Measurements from ENCODE around the gene SIGMAR1. TPM values are rescaled to one million over a fixed set of nuclear protein-coding genes. Genes with fewer than 3 reads are reported as not detected.
A peak's percentile ranks its signal among the peaks of the same experiment; 100 is the strongest.

Gene SIGMAR1
- polyA plus RNA-seq (ENCODE audit: insufficient read length in 12 of 12), result 10 to 100 TPM in 11 of 12 donors, not detected in 1; 37.0 to 60.3 (median 45.3) TPM
- long read RNA-seq, donor 1, transcript SIGMAR1-201 (4 exons, 1,656 nt), result major isoform, 29 of 36 reads
- long read RNA-seq, donor 1, transcript SIGMAR1-203 (3 exons, 1,743 nt), result minor isoform, 5 of 36 reads
- long read RNA-seq, donor 1, partial matches to known transcripts, result 0 of 36 reads
- long read RNA-seq, donor 1, other reads (novel, unspliced or antisense), result 0 of 36 reads
- long read RNA-seq, donor 2, transcript SIGMAR1-201 (4 exons, 1,656 nt), result major isoform, 15 of 17 reads
- long read RNA-seq, donor 2, partial matches to known transcripts, result 0 of 17 reads
- long read RNA-seq, donor 2, other reads (novel, unspliced or antisense), result 0 of 17 reads
- long read RNA-seq, donor 3, transcript SIGMAR1-201 (4 exons, 1,656 nt), result major isoform, 9 of 12 reads
- long read RNA-seq, donor 3, partial matches to known transcripts, result 0 of 12 reads
- long read RNA-seq, donor 3, other reads (novel, unspliced or antisense), result 0 of 12 reads
- long read RNA-seq, donor 4, transcript SIGMAR1-201 (4 exons, 1,656 nt), result major isoform, 10 of 11 reads
- long read RNA-seq, donor 4, partial matches to known transcripts, result 0 of 11 reads
- long read RNA-seq, donor 4, other reads (novel, unspliced or antisense), result 0 of 11 reads
- long read RNA-seq, donor 5, result 0 reads
- long read RNA-seq, donor 6, transcript SIGMAR1-201 (4 exons, 1,656 nt), result major isoform, 12 of 12 reads
- long read RNA-seq, donor 6, partial matches to known transcripts, result 0 of 12 reads
- long read RNA-seq, donor 6, other reads (novel, unspliced or antisense), result 0 of 12 reads
- long read RNA-seq, donor 7, transcript SIGMAR1-201 (4 exons, 1,656 nt), result major isoform, 15 of 16 reads
- long read RNA-seq, donor 7, partial matches to known transcripts, result 0 of 16 reads
- long read RNA-seq, donor 7, other reads (novel, unspliced or antisense), result 0 of 16 reads
- long read RNA-seq, donor 8, transcript SIGMAR1-201 (4 exons, 1,656 nt), result major isoform, 33 of 35 reads
- long read RNA-seq, donor 8, partial matches to known transcripts, result 0 of 35 reads
- long read RNA-seq, donor 8, other reads (novel, unspliced or antisense), result 0 of 35 reads
- long read RNA-seq, donor 9, transcript SIGMAR1-201 (4 exons, 1,656 nt), result major isoform, 12 of 18 reads
- long read RNA-seq, donor 9, partial matches to known transcripts, result 0 of 18 reads
- long read RNA-seq, donor 9, other reads (novel, unspliced or antisense), result 0 of 18 reads
- long read RNA-seq, donor 10, transcript SIGMAR1-201 (4 exons, 1,656 nt), result major isoform, 23 of 32 reads
- long read RNA-seq, donor 10, partial matches to known transcripts, result 5 of 32 reads
- long read RNA-seq, donor 10, other reads (novel, unspliced or antisense), result 0 of 32 reads
- long read RNA-seq, donor 11, transcript SIGMAR1-201 (4 exons, 1,656 nt), result major isoform, 19 of 21 reads
- long read RNA-seq, donor 11, partial matches to known transcripts, result 0 of 21 reads
- long read RNA-seq, donor 11, other reads (novel, unspliced or antisense), result 0 of 21 reads

DNA sequence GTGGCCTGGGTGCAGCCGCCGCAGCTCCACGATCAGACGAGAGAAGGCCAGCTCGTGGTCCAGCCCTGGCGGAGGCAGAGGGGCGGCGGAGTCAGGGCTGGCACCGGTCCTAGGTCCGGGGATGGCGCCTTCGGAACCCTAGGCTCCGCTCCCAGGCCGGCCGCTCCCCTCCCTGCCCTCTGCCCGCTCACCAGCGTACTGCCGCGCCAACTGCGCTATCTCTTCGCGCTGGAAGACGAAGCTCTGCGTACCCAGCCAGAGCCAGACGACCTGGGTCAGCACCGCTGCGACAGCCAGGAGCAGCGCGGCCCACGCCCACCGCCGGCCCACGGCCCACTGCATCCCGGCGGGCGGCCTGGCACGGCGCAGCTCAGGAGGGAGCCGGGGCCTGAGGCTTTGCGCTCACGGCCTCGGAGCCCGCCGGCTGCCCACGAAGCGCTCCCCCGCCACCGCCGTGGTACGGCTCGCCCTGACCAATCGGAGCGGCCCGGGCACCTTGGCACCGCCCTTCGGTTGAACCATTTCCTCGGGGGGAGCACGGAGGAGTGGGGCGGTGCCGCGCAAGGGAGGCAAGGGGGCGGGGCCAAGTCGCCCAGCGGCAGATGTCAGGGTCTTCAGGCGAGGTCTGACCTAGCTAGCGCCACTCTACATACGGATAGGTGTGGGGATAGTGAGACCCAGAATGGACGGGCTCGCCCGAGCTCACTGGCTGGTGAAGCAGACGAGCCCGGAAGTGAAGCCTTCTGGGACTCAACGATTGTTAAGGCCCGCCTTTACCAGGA is at the start of gene SIGMAR1:
TSS of gene SIGMAR1 (minus strand) at position 432 of the 782 bp plus-strand sequence. CDS start at position 342, 90 bp downstream.
- DNase-seq, result peak; percentile 91

DNA sequence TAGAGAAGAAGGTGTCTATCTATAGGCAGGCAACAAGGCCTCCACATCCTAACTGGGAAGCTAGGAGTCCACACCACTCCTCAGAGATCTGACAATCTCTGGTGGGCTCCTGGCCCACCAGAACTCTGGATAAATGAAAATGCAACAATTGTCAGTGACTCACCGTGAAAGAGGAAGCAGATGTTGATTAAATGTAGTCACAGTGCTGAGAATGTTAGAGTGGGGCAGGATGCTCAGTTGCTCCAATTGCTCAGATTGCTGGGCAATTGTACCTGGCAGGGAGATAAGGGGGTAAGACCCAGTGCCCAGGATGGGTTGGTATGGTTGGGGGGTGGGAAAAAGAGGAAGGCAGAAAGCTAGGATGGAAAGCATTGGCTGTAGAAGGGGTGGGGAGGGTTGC is 49.1 kb upstream of the SIGMAR1 start:
- DNase-seq, result no peak

DNA sequence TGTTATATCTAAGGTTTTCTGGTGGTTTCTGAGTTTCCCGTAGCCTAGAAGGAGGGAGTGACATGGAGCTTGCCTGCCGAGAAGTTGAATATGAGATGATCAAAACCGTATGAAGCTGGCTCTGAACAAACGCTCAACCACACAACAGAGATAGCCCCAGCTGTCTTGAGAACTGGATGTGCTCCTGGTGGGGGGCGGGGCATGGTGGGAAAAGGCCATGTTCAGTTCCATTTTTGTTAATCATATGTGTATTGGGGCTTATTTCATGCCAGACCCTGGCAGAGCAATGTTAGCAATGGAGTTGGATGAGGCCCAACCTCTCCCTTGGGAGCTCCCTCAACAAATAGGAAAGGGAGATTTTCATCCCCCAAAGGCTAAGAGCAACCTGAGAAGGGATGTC is 48.6 kb upstream of the SIGMAR1 start:
- no peak for DNase-seq

DNA sequence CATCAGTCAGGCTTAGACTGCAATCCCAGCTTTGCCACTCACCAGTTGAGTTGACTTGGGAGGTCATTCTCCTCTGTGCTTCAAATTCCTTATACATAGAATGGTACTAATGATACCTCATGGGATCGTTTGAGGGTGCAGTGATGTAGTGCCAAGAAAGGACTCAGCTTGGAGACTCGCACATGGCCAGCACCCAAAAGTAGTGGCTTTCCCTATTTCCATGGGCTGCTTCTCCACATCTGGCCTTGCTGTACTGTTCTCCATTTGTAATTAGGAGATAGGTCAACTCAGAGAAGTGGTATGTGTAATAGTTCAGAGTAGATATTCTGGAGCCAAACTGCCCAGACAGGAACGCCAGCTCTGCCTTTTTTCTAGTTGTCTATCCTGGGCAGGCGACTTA is 48.0 kb upstream of the SIGMAR1 start:
- no peak for DNase-seq

DNA sequence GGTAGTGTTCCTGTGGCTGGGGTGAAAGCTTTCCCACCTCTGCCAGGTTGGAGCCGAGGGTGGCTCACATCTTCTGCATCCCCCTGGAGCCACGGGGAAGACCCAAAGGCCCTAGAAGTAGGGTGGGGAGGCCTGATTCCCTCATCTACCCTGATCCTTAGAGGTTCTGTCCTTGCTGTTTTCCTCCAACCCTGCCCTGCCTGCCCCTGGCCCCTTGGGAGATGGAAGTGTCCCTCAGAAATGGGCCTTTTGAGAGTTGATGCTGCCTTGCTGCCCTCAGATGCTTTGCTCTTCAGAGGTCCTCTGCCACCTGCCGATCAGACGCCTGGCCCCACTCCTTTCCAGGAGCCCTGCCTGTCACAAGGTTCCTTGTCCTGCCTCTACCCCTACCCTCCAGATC is 47.2 kb upstream of the SIGMAR1 start:
- DNase-seq, result no peak

DNA sequence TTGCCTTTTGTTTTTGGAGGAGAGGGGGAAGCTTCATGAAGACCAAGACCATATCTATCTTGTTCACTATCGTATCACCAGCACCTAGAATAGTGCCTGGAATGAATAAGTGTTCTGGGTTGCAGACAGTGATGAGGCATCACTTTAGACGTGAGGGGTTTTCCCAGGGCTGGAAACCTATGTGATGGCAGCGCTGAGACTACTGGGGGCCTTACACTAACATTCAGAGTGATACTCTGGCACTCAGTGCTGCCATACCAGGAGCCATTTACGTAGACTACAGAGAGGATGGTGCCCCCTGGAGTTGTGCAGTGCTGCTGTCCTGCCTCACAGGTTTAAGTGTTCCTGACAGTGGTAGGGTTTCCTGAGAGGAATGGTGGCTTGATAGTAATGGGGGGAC is 46.6 kb upstream of the SIGMAR1 start:
- no peak for DNase-seq

DNA sequence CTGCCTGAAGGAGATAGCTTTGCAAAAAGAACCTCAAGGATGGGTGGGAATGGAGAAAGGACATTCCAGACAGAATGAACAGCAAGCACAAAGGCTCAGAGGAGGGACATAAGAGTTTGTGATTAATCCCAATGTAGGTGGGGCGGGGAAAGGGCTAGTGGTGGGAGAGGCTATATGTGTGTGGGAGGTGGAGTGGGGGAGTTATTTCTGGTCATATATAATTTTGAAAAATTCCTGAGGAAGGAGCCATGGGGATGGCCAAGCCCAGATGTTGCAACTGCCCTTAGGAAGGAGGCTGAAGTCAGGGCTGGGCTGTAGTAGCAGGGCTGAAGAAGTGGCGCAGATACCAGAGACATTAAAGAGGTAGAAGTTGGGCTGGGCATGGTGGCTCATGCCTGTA is 38.3 kb upstream of the SIGMAR1 start:
- no peak for DNase-seq

DNA sequence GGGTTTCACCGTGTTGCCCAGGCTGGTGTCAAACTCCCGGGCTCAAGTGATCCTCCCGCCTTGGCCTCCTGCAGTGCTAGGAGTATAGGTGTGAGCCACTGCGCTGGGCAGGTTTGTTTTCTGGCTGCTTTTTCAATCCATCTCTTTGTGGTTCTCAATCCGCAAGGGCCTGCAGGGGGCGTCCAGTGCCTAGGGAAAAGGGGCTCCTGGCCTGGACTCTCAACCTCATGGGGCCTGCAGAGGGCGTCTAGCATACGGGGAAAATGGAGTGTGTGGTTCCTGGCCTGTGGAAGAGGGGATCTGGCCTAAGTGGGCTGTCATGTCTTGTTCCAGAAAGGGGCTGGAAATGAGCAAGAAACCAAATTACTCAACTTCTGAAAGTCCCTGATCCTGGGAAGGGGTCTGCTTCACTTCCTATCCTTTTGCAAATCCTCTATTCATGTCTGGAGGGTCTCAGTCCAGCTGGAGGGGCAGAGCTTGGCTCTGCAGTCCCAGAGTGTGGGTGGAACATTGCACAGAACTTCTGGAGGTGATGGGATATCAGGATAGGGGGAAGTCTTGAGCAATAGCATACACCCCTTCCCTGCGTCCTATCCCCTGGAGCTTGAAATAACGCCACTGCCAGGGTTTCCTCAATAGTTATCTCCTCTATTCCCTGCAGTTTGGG is 37.6 kb upstream of the SIGMAR1 start:
- DNase-seq, result no peak

DNA sequence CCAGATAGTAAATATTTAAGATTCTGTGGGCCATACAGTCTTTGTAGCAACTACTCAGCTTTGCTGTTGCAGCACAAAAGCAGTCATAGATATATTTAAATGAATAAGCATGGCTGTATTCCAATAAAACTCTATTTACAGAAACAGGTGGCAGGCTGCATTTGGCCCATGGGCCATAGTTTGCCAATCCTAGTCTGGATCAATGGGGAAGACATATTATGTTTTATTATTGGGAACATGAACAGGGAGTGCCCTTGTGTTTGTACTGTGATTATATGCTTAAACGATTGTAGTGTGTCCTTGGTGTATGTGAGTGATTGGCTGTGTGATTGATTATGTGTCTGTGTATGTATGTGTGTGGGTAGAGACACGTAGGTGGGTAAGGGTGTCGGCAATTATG is 36.9 kb upstream of the SIGMAR1 start:
- no peak for DNase-seq

DNA sequence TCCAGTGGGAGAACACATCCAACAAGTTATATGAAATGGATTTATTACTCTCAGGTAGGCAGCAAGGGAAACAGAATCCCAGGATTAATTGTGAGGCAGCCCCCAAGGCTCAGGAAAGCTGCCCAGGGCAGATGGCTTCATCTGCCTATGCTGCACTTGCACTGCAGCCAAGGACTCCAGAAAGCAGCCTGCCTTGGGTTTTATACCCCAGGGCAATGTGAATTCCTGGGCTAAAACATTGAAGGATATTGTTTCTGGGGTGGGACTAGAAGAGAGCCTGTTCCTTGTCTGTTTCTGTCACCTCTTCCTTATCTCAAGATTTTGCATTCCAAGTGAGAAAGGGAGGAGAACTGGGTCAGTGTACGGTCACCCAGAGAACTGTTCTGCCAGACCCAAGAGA is 33.7 kb upstream of the SIGMAR1 start:
- DNase-seq, result no peak

DNA sequence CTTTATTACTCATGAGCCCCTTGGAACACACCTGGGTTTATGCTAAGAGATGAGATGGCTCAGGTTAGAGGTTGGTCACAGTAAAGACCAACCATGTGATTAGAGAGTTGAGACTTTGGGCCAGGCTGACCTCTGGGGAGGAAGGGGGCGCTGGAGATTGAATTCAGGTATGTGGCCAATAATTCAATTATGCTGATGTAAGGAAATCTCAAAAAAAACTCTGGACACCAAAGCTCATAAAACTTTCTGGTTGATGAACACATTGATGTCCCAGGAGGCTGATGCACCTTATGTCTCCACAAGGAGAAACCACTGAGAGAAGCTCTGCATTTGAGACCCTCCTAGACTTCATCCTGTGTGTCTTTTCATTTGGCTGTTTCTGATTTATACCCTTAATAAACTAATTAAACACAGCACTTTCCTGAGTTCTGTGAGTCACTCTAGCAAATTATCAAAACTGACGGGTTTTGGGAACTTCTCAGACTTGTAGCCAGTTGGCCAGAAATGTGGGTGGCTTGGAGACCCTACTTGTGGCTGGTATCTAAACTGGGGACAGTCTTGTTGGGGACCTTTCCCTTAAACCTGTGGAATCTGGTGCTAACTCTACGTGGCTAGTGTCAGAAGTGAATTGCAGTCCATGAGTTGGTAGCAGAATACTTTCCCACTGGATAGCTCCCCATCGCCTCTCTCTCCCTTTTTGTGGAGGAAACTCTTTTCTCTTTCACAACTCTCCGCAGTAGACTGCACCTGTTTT is 32.4 kb upstream of the SIGMAR1 start:
- no peak for DNase-seq

DNA sequence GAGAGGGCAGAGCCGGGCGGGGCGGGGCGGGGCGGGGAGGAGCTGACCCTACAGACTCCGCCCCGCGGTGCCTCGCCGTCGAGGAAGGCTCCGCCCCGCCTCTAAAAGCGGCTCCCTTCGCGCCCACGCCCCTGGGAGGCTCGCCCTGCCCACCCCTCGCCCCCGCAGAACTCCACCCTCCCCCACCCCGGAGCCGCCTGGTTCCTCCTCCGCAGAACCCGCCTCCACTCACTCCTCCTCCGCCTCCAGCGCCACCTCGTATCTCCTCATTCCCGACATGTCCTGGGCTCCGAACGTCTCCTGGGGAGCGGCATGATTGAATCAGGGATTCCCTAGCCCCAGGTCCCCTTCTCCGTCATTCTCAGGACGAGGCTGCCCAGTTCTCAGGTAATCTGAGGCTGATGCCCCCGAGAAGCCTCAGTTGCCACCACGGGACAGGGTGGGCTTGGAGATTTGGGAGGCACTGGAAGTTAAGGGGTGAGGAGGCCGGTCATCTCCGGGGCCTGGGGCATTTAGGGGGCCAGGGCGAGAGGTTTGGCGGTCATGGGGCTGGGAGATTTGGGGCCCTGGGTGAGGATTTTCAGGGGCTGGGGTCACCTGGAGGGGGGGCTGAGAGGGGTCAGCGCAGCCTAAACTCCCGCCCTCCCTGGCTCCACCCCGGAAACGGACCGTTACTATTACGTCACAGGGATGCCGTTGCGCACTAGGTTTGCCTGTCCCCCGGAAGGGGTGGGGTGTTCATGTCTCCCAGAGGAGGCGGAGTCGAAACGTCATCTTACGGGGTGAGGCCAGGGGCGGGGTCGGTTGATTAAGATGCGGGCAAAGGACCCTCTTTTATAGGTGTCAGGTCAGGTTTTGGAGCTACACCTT is 28.0 kb upstream of the SIGMAR1 start:
- DNase-seq, result peak; percentile 95

DNA sequence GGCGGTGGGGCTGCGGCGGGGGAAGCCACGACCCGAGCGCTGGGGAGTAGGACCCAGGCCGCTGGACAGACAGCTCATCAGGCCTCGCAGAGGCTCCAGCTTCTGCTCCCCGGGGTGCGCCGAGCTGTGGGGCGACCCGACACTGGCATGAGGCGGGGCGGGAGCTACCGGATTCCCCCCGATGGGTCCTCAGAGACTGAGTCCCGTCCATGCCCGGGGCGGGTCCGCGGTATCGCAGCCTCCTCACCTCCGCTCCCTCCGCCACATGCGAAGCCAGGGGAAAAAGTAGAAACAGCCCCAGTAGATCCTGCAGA is 27.4 kb upstream of the SIGMAR1 start:
- no peak for DNase-seq

DNA sequence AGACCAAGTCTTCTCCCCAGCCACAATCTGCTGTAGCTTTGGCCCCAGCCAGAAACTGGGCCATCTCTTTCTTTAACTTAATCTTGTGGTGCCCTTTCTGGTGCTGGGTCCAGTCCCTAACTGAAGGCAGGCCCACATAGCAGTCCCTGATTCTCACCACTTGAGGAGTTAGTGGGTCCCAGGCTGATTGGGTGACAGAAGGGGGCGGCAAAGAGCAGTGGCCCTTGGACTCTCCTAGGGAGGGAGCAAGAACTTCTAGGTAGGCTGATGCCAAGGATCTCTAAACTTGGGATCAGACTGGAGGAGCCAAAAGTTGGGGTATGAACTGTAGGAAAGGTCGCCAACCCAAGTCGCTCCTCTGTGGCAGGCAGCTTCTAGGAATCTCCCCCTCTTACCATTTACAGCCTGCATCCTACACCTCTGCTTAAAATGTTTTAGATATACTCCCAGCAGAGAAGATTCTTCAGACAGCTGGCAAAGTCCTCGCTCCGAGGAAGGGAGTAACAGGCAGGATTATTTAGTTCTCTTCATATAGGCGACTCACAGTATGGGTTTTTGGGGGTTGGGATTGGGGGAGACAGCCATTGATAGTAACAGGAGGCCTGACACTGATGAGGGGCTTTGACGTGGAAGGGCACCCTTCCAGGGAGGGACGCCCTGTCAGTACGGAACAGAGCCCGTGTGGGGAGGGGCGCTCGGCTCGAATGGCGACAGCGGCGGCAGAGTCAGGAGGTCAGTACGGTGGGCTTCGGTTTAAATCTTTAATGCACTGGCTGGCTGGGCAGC is 26.9 kb upstream of the SIGMAR1 start:
- peak; percentile 73 for DNase-seq

DNA sequence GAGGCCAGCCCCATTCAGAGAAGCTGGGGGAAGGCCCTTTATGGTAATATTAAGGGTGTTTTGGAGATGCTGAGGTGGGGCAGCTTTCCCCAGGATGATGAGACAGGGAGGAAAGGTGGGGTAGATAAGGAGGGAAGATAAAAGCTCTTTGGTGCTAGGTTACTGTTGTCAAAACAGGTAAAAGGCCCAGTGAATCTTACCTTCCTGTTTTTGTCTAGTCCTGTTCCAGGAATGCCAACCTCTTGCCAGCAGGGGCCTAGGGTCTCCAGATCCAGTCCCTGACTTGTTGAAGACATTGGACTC is 25.7 kb upstream of the SIGMAR1 start:
- DNase-seq, result no peak

DNA sequence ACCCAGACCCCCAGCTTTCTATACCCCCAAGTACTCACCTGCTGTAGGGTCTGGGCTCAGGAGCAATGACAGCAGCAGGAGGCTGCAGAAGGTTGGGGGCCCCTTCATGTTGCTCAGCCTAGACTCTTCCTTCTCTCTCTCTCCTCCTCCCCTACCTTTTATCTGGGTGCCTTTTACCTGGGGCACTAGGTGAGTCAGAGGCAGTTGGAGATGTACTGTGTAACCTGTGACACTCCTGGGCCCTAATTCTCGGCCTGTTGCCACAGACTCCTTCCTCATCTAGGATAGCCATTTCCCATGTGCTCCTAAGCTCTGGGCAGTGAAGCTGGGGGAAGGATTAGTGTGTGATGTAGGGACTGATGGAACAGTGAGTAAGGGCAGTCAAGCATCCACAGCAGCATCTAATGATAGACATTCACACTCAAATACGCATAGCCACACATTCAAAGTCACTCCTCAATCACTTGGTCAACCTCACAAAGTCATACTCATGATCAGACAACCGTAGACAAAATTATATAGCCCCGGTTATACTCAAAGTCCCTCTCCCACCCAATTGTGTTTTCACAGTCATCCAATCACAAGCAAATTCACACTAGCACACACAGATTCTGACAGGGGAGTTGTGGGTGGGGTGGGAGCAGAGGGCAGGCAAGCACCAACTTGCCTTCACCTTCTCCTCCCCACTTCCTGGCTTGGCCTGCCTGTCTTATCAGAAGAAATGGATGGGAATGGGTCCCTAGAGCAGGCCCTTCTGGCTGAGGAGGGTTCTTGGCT is 25.1 kb upstream of the SIGMAR1 start, which contains the start of gene CCL27:
TSS of gene CCL27 (minus strand) at position 132 of the 777 bp plus-strand sequence. CDS start at position 108, 24 bp downstream.
- no peak for DNase-seq

Measured in muscle of arm (tissue), 14 donors.